K562 (cell line): ENCODE measurements around the gene SPAG4. TPM values are rescaled to one million over a fixed set of nuclear protein-coding genes. Genes with fewer than 3 reads are reported as not detected.

ENCODE experiments used
- ASH1L ChIP-seq: fragments of 450-650 bp; IDR thresholded peaks from 2 replicates; pipeline ENCODE4 v1.6.1; 2018; ENCODE audit warnings: borderline replicate concordance, mild to moderate bottlenecking, low read depth; ENCODE audit not compliant: partially characterized antibody
- CBX5 ChIP-seq: IDR thresholded peaks from 2 replicates; pipeline ENCODE4 v1.6.1; 2014; ENCODE audit warnings: low read depth, borderline replicate concordance
- CREBBP ChIP-seq: IDR thresholded peaks from one replicate; pipeline ENCODE4 v1.6.1; 2012; ENCODE audit warnings: low read depth, mild to moderate bottlenecking, control low read depth, inconsistent platforms, low read length
- CXXC5 ChIP-seq: fragments of 250-450 bp; sonication (Bioruptor Pico); IDR thresholded peaks from 2 replicates; pipeline ENCODE4 v1.8.0; 2022; ENCODE audit warnings: inconsistent platforms, mild to moderate bottlenecking, moderate library complexity
- GTF2E2 ChIP-seq: fragments of 200-800 bp; sonication (Bioruptor generic); IDR thresholded peaks from 2 replicates; pipeline ENCODE4 v1.6.1; 2016; ENCODE audit warnings: missing genetic modification characterization, missing compliant biosample characterization
- MAFG ChIP-seq: fragments of 450-650 bp; conservative IDR thresholded peaks from 2 replicates; pipeline ENCODE4 v1.6.1; 2016; ENCODE audit warnings: missing genetic modification characterization, missing compliant biosample characterization
- MAZ ChIP-seq, 2 experiments: fragments of 450-650 bp in 1 of 2; sonication (generic) in 1 of 2; formaldehyde crosslinking; IDR thresholded peaks in 1 of 2; conservative IDR thresholded peaks in 1 of 2; 2 replicates each; pipeline versions ENCODE4 v1.4.0 to v1.5.0; 2020; ENCODE audit warnings: mild to moderate bottlenecking in 1 of 2, missing genetic modification reagents in 1 of 2
- MED1 ChIP-seq: sonication (generic); formaldehyde crosslinking; IDR thresholded peaks from 2 replicates; pipeline ENCODE4 v1.8.1; 2023; ENCODE audit warnings: missing genetic modification reagents, borderline replicate concordance
- MXI1 ChIP-seq: IDR thresholded peaks from 2 replicates; pipeline ENCODE4 v1.6.1; 2011; ENCODE audit warnings: low read depth, mild to moderate bottlenecking, improper control_type of control experiment, low read length
- MYNN ChIP-seq, 2 experiments: sonication (generic); formaldehyde crosslinking in 1 of 2; IDR thresholded peaks; 2 replicates each; pipeline versions ENCODE4 v1.5.0 to v1.6.1; 2016 to 2020; ENCODE audit warnings: antibody characterized with exemption in 1 of 2, missing genetic modification reagents in 1 of 2
- NKRF ChIP-seq: fragments of 450-650 bp; IDR thresholded peaks from 2 replicates; pipeline ENCODE4 v1.6.1; 2016; ENCODE audit warnings: borderline replicate concordance
- NR1H2 ChIP-seq: sonication (generic); formaldehyde crosslinking; IDR thresholded peaks from 2 replicates; pipeline ENCODE4 v1.4.0; 2020; ENCODE audit warnings: mild to moderate bottlenecking, missing genetic modification reagents
- POLR2G ChIP-seq: fragments of 200-400 bp; formaldehyde crosslinking; IDR thresholded peaks from 2 replicates; pipeline ENCODE4 v1.6.1; 2017; ENCODE audit warnings: low read depth, mild to moderate bottlenecking, antibody characterized with exemption, low read length, moderate library complexity
- SIRT6 ChIP-seq: IDR thresholded peaks from one replicate; pipeline ENCODE4 v1.6.1; 2012; ENCODE audit warnings: low read depth, mild to moderate bottlenecking, control low read depth, inconsistent platforms, low read length, moderate library complexity
- SIX5 ChIP-seq, 2 experiments: IDR thresholded peaks; 2 replicates each; pipeline ENCODE4 v1.6.1; 2011; ENCODE audit warnings: low read length in 2 of 2, borderline replicate concordance in 1 of 2, low read depth in 1 of 2, mild to moderate bottlenecking in 1 of 2, moderate library complexity in 1 of 2; ENCODE audit not compliant: insufficient read depth in 1 of 2
- SMARCC2 ChIP-seq: fragments of 450-650 bp; IDR thresholded peaks from 2 replicates; pipeline ENCODE4 v1.6.1; 2017; ENCODE audit warnings: antibody characterized with exemption, moderate library complexity, mild to moderate bottlenecking, low read depth
- TCF3 ChIP-seq: sonication (generic); formaldehyde crosslinking; IDR thresholded peaks from 2 replicates; pipeline ENCODE4 v1.4.0; 2020; ENCODE audit warnings: mild to moderate bottlenecking, missing genetic modification reagents
- THRAP3 ChIP-seq: fragments of 450-650 bp; IDR thresholded peaks from 2 replicates; pipeline ENCODE4 v1.6.1; 2016; ENCODE audit warnings: mild to moderate bottlenecking, inconsistent platforms, borderline replicate concordance
- U2AF2 ChIP-seq: fragments of 200-400 bp; formaldehyde crosslinking; optimal IDR thresholded peaks from 2 replicates; pipeline ENCODE3; 2017; ENCODE audit warnings: low read depth, mild to moderate bottlenecking, low read length
- ZZZ3 ChIP-seq: fragments of 450-650 bp; IDR thresholded peaks from 2 replicates; pipeline ENCODE4 v1.6.1; 2016; ENCODE audit warnings: antibody characterized with exemption, mild to moderate bottlenecking, moderate library complexity
- polyA plus RNA-seq, 8 experiments: library from polyadenylated mRNA; depleted of rRNA in 4 of 8; stranded (reverse) in 5 of 8; unstranded in 3 of 8; fragments of >200 nt; fragmentation: Nextera tagmentation in 2 of 8; fragmentation: Illumina TruSeq in 1 of 8; extraction: Ambion mirVana in 2 of 8; extraction: Trizol in 1 of 8; gene quantifications; 2 replicates each; pipeline versions ENCODE4 v1.2.1 to v1.2.3, GENCODE V29; 2011 to 2014; ENCODE audit warnings: inconsistent platforms in 1 of 8, missing spikeins in 1 of 8
- total RNA-seq, 7 experiments: library from RNA; depleted of rRNA in 6 of 7; stranded (reverse); fragments of >200 nt in 6 of 7; fragmentation: Illumina TruSeq in 2 of 7; extraction: Trizol in 2 of 7; gene quantifications; 2 replicates each; pipeline versions ENCODE4 v1.2.1 to v1.2.3, GENCODE V29; 2011 to 2021; ENCODE audit warnings: low replicate concordance in 1 of 7
- TF ChIP-seq, protein P1 (sequence below): sonication (generic); formaldehyde crosslinking; IDR thresholded peaks from 2 replicates; pipeline ENCODE4 v1.8.0; 2023; ENCODE audit warnings: missing genetic modification reagents, mild to moderate bottlenecking, borderline replicate concordance

SPAG4 gene
- total and polyA plus RNA-seq, 9 of the 15 experiments (the other 6 are each of a cell fraction or from before 2014, with no cell fraction given): 1.6 to 11.4 (median 4.6) TPM

- TF ChIP-seq, protein P1, sequence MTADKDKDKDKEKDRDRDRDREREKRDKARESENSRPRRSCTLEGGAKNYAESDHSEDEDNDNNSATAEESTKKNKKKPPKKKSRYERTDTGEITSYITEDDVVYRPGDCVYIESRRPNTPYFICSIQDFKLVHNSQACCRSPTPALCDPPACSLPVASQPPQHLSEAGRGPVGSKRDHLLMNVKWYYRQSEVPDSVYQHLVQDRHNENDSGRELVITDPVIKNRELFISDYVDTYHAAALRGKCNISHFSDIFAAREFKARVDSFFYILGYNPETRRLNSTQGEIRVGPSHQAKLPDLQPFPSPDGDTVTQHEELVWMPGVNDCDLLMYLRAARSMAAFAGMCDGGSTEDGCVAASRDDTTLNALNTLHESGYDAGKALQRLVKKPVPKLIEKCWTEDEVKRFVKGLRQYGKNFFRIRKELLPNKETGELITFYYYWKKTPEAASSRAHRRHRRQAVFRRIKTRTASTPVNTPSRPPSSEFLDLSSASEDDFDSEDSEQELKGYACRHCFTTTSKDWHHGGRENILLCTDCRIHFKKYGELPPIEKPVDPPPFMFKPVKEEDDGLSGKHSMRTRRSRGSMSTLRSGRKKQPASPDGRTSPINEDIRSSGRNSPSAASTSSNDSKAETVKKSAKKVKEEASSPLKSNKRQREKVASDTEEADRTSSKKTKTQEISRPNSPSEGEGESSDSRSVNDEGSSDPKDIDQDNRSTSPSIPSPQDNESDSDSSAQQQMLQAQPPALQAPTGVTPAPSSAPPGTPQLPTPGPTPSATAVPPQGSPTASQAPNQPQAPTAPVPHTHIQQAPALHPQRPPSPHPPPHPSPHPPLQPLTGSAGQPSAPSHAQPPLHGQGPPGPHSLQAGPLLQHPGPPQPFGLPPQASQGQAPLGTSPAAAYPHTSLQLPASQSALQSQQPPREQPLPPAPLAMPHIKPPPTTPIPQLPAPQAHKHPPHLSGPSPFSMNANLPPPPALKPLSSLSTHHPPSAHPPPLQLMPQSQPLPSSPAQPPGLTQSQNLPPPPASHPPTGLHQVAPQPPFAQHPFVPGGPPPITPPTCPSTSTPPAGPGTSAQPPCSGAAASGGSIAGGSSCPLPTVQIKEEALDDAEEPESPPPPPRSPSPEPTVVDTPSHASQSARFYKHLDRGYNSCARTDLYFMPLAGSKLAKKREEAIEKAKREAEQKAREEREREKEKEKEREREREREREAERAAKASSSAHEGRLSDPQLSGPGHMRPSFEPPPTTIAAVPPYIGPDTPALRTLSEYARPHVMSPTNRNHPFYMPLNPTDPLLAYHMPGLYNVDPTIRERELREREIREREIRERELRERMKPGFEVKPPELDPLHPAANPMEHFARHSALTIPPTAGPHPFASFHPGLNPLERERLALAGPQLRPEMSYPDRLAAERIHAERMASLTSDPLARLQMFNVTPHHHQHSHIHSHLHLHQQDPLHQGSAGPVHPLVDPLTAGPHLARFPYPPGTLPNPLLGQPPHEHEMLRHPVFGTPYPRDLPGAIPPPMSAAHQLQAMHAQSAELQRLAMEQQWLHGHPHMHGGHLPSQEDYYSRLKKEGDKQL: no peak
- TF ChIP-seq THRAP3 (no peak), SIRT6 (no peak), NR1H2 (peak; percentile 90), POLR2G (peak; percentile 100), MAFG (tag) (no peak), TCF3 (no peak; the same call in 1 of the 2 replicates), MED1 (CRISPR knock-in tag) (no peak), NKRF (0 out of 2 replicates have a peak, but pooled peaks have one; percentile 18), GTF2E2 (peak; percentile 98), U2AF2 (no peak), SMARCC2 (no peak), CXXC5 (CRISPR knock-in tag) (peak; percentile 95), ZZZ3 (no peak), ASH1L (peak; percentile 41), MAZ (CRISPR knock-in tag; conservative IDR thresholded peaks at IDR 0.05 in 1 of 2, IDR thresholded peaks at IDR 0.05 in 1 of 2) (peak; percentile 73 to 92), MYNN (IDR thresholded peaks at IDR 0.05) (no peak), MYNN (CRISPR knock-in tag; IDR thresholded peaks at IDR 0.05) (no peak), SIX5 (IDR thresholded peaks at IDR 0.05; ENCODE audit: borderline replicate concordance in 1 of 2, insufficient read depth in 1 of 2, low read depth in 1 of 2, low read length in 2 of 2) (no peak), MXI1 (0 out of 2 replicates have a peak, but pooled peaks have one; percentile 10), CBX5 (no peak), CREBBP (no peak)
These were observed 49.0 kb downstream of the SPAG4 start, which contains the start of the genes CPNE1 and RBM12 (continued) for GRCh38 chr20:35664466-35665206.
